Type B pancreatic cell (in vitro differentiated cells): ENCODE data around the gene CHCHD4. TPM values are rescaled to one million over a fixed set of nuclear protein-coding genes. Genes with fewer than 3 reads are reported as not detected.
A peak's percentile ranks its signal among the peaks of the same experiment; 100 is the strongest.

Experiments
- DNase-seq: peaks from one replicate; pipeline ENCODE4 v3.0.0; 2021; ENCODE audit warnings: mixed read lengths; ENCODE audit not compliant: unreplicated experiment; ENCODE audit errors: extremely low spot score
- H3K27ac Mint-ChIP-seq: 2 replicates; pipeline ENCODE4 v1.8.0; 2021; ENCODE audit warnings: mild to moderate bottlenecking, mixed read lengths
- H3K27me3 Mint-ChIP-seq: 2 replicates; pipeline ENCODE4 v1.8.0; 2021; ENCODE audit warnings: mixed read lengths
- H3K36me3 Mint-ChIP-seq: 2 replicates; pipeline ENCODE4 v1.8.0; 2021; ENCODE audit warnings: mixed read lengths
- H3K4me1 Mint-ChIP-seq: one replicate; pipeline ENCODE4 v1.8.0; 2021; ENCODE audit warnings: mixed read lengths; ENCODE audit not compliant: unreplicated experiment
- H3K4me3 Mint-ChIP-seq: 2 replicates; pipeline ENCODE4 v1.8.0; 2021; ENCODE audit warnings: mild to moderate bottlenecking, mixed read lengths
- H3K9me3 Mint-ChIP-seq: 2 replicates; pipeline ENCODE4 v1.8.0; 2021; ENCODE audit warnings: mixed read lengths
- CTCF ChIP-seq: fragments of 200-600 bp; sonication (generic); conservative IDR thresholded peaks from 2 replicates; pipeline ENCODE4 v1.5.0; 2021; ENCODE audit warnings: antibody characterized with exemption, mild to moderate bottlenecking
- total RNA-seq: library from RNA; stranded (reverse); gene quantifications from 2 replicates; pipeline ENCODE4 v1.2.1, GENCODE V29; 2021; ENCODE audit warnings: low replicate concordance

The CHCHD4 gene
- total RNA-seq, 1 donor from 2014 or later = 14.1 TPM

GRCh38 chr3:14153663-14154062 lies 29.0 kb upstream of the CHCHD4 start:
- no peak for DNase-seq
- H3K36me3 Mint-ChIP-seq = peaks cover 30% of the 10 kb centered on the region
- H3K27me3 Mint-ChIP-seq = no peaks in the 10 kb centered on the region

GRCh38 chr3:14152963-14153355 lies 28.3 kb upstream of the CHCHD4 start:
- Mint-ChIP-seq H3K4me3 (no peak overlapping the region), H3K27me3 (no peaks in the 10 kb centered on the region)

More at GRCh38 chr3:14153663-14154062, 29.0 kb upstream of the CHCHD4 start:
- Mint-ChIP-seq H3K4me1 (no peaks in the 10 kb centered on the region), H3K9me3 (no peaks in the 10 kb centered on the region), H3K27ac (no peak overlapping the region), H3K4me3 (no peak overlapping the region)
- TF ChIP-seq CTCF = no peak

GRCh38 chr3:14152233-14152962 lies 27.7 kb upstream of the CHCHD4 start:
- H3K27ac Mint-ChIP-seq = no peak overlapping the region
- no peak for DNase-seq
- no peak overlapping the region for H3K4me3 Mint-ChIP-seq
- no peaks in the 10 kb centered on the region for H3K9me3 Mint-ChIP-seq
- no peaks in the 10 kb centered on the region for H3K4me1 Mint-ChIP-seq
- no peaks in the 10 kb centered on the region for H3K27me3 Mint-ChIP-seq
- TF ChIP-seq CTCF = peak; percentile 25
- H3K36me3 Mint-ChIP-seq = peaks cover 22% of the 10 kb centered on the region

More at GRCh38 chr3:14152963-14153355, 28.3 kb upstream of the CHCHD4 start:
- Mint-ChIP-seq H3K27ac (no peak overlapping the region), H3K9me3 (no peaks in the 10 kb centered on the region), H3K4me1 (no peaks in the 10 kb centered on the region), H3K36me3 (peaks cover 25% of the 10 kb centered on the region)
- no peak for DNase-seq
- no peak for TF ChIP-seq CTCF

- Mint-ChIP-seq H3K9me3 (no peaks in the 10 kb centered on the region), H3K4me1 (no peaks in the 10 kb centered on the region), H3K36me3 (peaks cover 18% of the 10 kb centered on the region), H3K27ac (no peak overlapping the region), H3K27me3 (no peaks in the 10 kb centered on the region), H3K4me3 (no peak overlapping the region)
- DNase-seq = no peak
- TF ChIP-seq CTCF = no peak
Observed at GRCh38 chr3:14151471-14152083, 26.9 kb upstream of the CHCHD4 start.

- H3K27me3 Mint-ChIP-seq = no peaks in the 10 kb centered on the region
- H3K4me1 Mint-ChIP-seq = no peaks in the 10 kb centered on the region
- H3K9me3 Mint-ChIP-seq = no peaks in the 10 kb centered on the region
- no peak overlapping the region for H3K27ac Mint-ChIP-seq
- no peak overlapping the region for H3K4me3 Mint-ChIP-seq
- peaks cover 17% of the 10 kb centered on the region for H3K36me3 Mint-ChIP-seq
- no peak for TF ChIP-seq CTCF
- peak; percentile 44 for DNase-seq
Observed at GRCh38 chr3:14150491-14151230, 26.0 kb upstream of the CHCHD4 start.
